WERI-Rb-1 (cell line): ENCODE data around the gene BRF1.

ENCODE experiments used
- DNase-seq: peaks from one replicate; pipeline ENCODE4 v3.0.0-alpha.2; 2020
- H3K27ac ChIP-seq: fragments of 250-450 bp; sonication (Bioruptor Pico); 2 replicates; pipeline ENCODE4 v1.5.1; 2020; ENCODE audit warnings: mild to moderate bottlenecking, moderate library complexity
- H3K27me3 ChIP-seq: fragments of 250-450 bp; sonication (Bioruptor Pico); 2 replicates; pipeline ENCODE4 v1.5.1; 2021; ENCODE audit warnings: mild to moderate bottlenecking, low read depth, moderate library complexity; ENCODE audit not compliant: insufficient read depth, severe bottlenecking
- H3K36me3 ChIP-seq: fragments of 250-450 bp; sonication (Bioruptor Pico); 2 replicates; pipeline ENCODE4 v1.5.1; 2020; ENCODE audit warnings: mild to moderate bottlenecking, moderate library complexity
- H3K4me3 ChIP-seq: 2 replicates; pipeline ENCODE4 v1.5.1; 2011; ENCODE audit warnings: low read depth, mild to moderate bottlenecking, control low read depth, low read length
- H3K9me3 ChIP-seq: fragments of 250-450 bp; sonication (Bioruptor Pico); 2 replicates; pipeline ENCODE4 v1.5.1; 2021; ENCODE audit warnings: mild to moderate bottlenecking, moderate library complexity; ENCODE audit not compliant: severe bottlenecking
- CTCF ChIP-seq: IDR thresholded peaks from 2 replicates; pipeline ENCODE4 v1.5.1; 2011; ENCODE audit warnings: low read depth, mild to moderate bottlenecking, control low read depth, inconsistent platforms, low read length

BRF1 gene

GRCh38 chr14:105192866-105193731 is 107.7 kb downstream of the BRF1 start:
- H3K36me3 ChIP-seq = no peaks in the 10 kb centered on the region
- TF ChIP-seq CTCF = no peak
- no peaks in the 10 kb centered on the region for H3K27me3 ChIP-seq
- H3K4me3 ChIP-seq = no peak overlapping the region
- DNase-seq = no peak
- no peak overlapping the region for H3K27ac ChIP-seq
- H3K9me3 ChIP-seq = peaks cover 6% of the 10 kb centered on the region

GRCh38 chr14:105187935-105188524 is 112.8 kb downstream of the BRF1 start:
- DNase-seq = peak; percentile 86
- peak; percentile 96 for TF ChIP-seq CTCF
- H3K27me3 ChIP-seq = no peaks in the 10 kb centered on the region
- H3K4me3 ChIP-seq = no peak overlapping the region
- H3K36me3 ChIP-seq = no peaks in the 10 kb centered on the region
- H3K9me3 ChIP-seq = peaks cover 10% of the 10 kb centered on the region
- no peak overlapping the region for H3K27ac ChIP-seq

- Histone ChIP-seq H3K27ac (no peak overlapping the region), H3K36me3 (no peaks in the 10 kb centered on the region), H3K4me3 (no peak overlapping the region), H3K27me3 (no peaks in the 10 kb centered on the region), H3K9me3 (peaks cover 10% of the 10 kb centered on the region)
- no peak for DNase-seq
- TF ChIP-seq CTCF = no peak
These were observed 113.7 kb downstream of the BRF1 start for GRCh38 chr14:105187116-105187515.

GRCh38 chr14:105185973-105186372 is 114.8 kb downstream of the BRF1 start:
- H3K27me3 ChIP-seq = no peaks in the 10 kb centered on the region
- no peak for TF ChIP-seq CTCF
- H3K36me3 ChIP-seq = no peaks in the 10 kb centered on the region
- H3K27ac ChIP-seq = no peak overlapping the region
- DNase-seq = no peak
- H3K4me3 ChIP-seq = no peak overlapping the region
- peaks cover 10% of the 10 kb centered on the region for H3K9me3 ChIP-seq

- peaks cover 10% of the 10 kb centered on the region for H3K9me3 ChIP-seq
- no peak for TF ChIP-seq CTCF
- H3K27me3 ChIP-seq = no peaks in the 10 kb centered on the region
- no peak overlapping the region for H3K4me3 ChIP-seq
- H3K36me3 ChIP-seq = no peaks in the 10 kb centered on the region
- no peak overlapping the region for H3K27ac ChIP-seq
- no peak for DNase-seq
These were observed 115.8 kb downstream of the BRF1 start for GRCh38 chr14:105185001-105185400.
